GM12892 (cell line): ENCODE results near the gene MXRA8.

Experiments
- POLR2A ChIP-seq: IDR thresholded peaks from 2 replicates; pipeline ENCODE4 v1.6.1; 2011; ENCODE audit warnings: low read depth, low read length, control low read depth
- POLR2AphosphoS5 ChIP-seq: IDR thresholded peaks from 2 replicates; pipeline ENCODE4 v1.6.1; 2011; ENCODE audit warnings: low read depth, low read length, control low read depth
- TAF1 ChIP-seq: IDR thresholded peaks from 2 replicates; pipeline ENCODE4 v1.6.1; 2011; ENCODE audit warnings: low read depth, mild to moderate bottlenecking, control low read depth, low read length, borderline replicate concordance

DNA sequence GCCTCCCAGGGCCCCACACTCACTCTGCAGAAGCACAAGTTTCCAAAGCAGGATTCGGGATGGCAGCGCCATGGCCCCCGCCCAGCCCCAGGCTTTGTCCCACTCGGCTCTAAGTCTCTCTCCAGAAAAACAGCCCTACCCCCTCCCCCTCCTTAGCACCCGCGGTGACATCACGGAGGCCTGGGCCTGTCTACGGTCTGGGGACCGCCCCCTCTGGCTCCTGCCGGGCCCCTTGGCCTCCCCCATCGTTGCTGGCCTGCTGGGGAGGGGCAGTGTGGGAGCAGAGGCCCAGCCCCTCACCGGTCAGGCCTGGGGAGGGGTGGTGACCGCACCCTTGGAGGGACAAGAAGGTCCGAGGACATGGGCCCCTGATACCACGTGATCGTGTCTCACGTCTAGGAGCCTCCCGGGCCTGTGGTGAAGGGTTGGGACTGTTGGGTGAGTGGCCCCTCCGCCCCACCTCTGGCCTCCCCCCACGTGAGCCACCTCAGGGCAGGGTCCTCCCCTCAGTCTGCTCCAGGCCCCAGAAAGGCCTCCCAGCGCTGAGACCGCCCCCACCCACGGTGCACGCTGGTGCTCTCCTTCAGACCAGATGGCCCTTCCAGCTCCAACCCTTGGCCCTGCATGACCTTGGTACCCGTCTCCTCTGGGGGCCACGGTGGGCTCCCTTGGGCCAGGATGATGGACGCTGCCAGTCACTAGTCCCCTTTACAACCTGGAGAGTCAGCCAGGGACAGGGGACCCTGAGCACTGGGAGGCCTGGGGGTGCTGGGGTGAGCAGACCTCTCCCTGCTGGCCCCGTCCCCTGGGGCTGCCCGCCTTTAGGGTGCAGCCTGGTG, at the start of gene MXRA8:
- TF ChIP-seq POLR2AphosphoS5 (no peak), POLR2A (no peak), TAF1 (no peak)
